GM21360 (cell line): ENCODE results near the gene NECTIN4.

ENCODE experiments used
- ATAC-seq: cut with Tn5 transposase; IDR thresholded peaks from one replicate; pipeline ENCODE4 v1.9.1; 2021; ENCODE audit warnings: mild to moderate bottlenecking, moderate library complexity; ENCODE audit not compliant: unreplicated experiment

Gene NECTIN4

DNA sequence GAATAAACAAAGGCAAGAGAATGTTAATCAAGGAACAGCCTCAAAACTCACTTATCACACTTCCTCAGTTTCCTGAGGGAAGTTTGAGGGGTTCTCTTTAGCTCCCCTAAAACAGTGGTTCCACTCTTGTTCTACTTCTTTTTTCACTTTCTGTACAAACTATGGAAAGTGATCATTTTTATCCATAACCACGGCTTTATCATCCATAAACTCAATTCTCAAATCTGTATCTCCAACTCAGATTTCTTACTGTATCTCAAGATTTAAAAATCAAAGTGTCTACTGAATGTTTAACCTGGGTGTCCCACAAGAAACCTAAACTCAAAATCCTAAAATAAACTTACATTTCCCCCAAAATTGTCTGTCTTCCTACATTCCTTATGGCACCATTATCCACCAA, 24.6 kb upstream of the NECTIN4 start:
- no peak for ATAC-seq

DNA sequence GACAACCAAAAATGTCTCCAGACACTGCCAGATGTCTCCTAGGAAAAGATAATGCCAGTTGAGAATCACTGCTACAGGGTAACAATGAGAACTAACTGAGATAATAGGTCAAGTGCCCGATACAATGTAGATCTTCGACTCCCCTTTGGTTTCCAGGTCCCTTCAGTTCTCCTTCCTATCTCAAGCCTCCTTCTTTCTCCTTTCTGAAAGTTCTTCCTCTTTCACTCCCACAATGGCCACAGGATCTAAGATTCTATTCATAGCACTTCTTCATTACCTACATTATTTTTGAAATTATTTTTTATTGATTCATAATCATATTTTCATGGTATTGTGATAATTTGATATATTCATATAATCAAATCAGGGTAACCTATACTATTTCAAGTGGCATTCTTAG, 22.2 kb upstream of the NECTIN4 start:
- no peak for ATAC-seq

DNA sequence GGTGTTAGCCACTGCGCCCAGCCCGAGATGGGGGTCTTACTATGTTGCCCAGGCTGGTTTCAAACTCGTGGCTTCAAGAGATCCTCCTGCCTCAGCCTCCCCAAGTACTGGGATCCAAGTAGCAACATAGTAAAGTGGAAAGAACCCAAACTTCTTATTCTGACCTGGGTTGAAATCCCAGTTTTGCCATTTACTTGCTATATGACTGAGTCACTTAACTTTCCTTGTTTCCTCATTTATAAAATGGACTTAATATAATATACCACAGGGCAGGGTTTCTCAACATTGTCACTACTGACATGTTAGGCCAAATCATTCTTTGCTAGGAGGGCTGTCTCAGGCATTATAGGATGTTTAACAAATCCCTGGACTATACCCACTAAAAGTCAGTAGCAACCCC, 21.8 kb upstream of the NECTIN4 start:
- ATAC-seq = no peak

DNA sequence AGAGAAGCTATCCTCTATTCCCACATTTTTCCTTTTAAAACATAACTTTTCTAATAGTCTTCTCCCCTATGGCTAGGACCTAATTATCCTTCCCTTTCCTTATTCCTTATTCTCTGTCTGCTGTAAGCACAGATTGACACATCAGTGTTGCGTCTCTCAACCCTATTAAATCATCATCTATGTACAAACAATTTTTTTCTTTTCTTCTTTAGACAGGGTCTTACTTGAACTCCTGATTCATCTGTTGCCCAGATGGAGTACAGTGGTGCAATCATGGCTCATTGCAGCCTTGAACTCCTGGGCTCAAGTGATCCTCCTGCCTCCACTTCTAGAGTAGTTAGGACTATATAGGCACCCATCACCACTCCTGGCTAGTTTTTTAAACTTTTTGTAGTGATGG, 17.1 kb upstream of the NECTIN4 start:
- ATAC-seq = no peak

DNA sequence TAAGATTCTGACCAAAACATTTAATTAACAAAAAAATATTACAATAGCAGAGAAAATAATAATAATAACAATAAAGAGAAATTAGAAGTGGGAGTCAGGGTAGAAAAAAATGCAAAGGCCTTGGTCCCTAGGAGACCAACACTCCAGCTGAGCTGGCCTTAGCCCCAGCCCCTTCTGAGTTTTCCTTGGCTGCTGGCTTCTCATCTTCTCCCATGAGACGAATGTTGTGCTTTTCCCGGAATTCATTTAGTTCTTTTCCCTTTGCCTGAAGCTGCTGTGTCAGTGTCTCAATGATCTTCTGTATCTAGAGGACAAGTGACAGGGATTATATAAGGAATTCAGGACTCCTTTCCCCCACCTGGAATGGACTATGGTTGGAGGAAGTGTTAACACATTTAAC, 11.2 kb upstream of the NECTIN4 start:
- ATAC-seq = no peak

DNA sequence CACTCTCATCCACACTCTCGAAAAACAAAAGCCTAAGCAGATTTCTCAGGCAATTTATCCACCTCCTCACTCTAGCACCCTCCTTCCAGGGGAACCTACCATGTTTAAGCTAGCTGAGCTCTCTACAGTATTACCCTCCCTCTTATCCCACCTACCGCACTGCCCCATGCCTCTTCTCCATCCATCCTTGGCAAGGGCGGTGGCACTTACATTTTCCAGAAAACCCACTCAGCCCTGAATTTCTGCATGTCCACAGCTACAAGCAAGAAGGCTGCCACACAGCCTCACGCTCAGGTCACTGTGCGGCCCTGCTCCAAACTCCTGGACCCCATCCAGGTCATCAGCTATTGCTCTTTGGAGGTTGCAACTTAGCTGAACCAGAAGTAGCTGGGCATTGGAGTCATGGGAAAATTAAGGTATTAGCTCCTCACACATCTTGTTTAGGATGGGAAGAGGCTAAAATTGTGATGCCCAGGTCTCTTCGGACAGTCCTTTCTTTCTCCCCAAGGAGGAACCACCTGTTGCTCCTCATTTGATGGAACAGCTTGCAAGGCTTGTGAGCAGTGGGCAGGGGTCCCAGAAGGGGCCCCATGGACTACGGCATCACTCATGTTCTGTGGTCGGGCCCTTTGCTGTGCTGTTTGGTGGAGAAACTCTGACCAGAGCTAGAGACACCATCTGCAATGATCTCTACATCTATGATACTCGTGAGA, 9.9 kb upstream of the NECTIN4 start:
- no peak for ATAC-seq

DNA sequence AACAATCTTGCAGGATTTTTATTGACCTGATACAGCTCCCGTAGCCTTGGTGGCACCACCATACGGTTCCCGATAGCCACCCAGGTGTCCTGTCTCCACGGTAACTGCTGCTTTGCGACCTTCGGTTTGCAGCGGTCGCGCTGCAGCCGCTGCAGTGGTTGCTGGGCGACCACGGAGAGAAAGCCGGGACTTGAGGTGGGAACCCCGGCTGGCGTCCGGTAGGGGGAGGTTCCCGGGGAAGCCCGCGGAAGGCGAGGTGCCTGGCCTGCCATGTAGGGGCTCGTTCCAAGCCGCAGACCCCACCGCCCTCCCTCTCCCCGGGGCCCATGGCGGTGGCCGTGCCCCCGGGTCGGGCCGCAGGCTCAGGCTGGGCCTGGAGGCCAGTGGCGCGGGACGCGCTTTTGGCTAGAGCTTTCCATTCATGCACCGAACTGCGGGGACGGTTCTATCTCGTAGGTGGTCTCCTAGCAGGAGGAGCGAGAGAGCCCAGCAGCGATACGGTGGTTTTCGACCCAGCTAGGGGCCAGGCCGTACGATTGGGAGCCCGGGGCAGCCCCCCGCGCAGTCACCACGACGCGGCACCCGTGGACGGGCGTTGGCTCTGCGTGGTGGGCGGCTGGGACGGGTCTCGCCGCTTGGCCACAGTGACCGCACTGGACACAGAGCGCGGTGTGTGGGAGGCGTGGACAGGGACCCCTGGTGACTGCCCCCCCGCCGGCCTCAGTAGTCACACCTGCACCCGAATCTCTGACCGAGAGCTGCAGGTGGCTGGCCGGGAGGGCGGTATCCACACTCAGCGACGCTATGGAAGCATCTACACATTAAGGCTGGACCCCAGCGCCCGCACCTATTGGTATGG, 9.1 kb upstream of the NECTIN4 start, which contains the start of gene KLHDC9:
Gene KLHDC9 (plus strand): TSS at position 152 of the 859 bp plus-strand sequence. CDS start 175 bp downstream, at position 327.
- peak; percentile 67 for ATAC-seq

DNA sequence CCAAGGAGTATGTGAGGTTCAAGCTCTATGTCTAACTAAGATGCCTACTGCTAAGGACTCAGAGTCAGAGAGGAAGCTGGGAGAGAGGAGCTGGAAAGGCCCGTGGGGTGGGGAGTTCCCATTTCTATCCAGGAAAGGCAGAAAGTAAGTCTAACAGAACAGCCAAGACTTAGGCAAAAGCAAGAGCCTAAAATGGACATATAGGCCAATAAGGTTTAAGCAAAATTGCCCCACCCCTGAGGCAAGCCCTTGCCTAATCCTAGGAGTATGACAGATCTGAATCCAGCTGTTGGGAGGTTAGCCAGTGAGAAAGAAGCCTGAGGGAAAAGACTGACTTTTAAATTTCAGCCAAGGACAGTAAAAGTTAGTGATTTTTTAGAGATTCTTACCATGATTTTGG, 7.2 kb upstream of the NECTIN4 start:
- ATAC-seq = no peak

DNA sequence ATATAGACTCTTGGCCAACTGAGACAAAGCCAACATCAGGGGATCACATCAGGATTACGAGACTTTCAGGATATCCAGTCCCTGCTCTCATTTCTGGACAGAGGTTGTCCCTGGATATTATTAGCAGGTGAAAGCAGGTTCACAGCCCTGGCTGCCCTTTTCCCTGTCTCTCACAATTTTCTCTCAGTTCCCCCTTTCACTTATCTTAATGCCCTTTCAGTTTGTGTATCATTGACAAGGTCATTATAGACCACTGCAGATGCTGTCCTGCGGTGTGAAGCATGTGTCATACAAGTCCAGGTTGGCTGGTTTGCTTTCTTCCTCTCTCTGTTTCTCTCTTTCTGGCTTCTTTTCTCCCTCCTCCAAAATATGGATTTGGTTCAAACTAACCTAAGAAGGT, 6.7 kb upstream of the NECTIN4 start:
- no peak for ATAC-seq

DNA sequence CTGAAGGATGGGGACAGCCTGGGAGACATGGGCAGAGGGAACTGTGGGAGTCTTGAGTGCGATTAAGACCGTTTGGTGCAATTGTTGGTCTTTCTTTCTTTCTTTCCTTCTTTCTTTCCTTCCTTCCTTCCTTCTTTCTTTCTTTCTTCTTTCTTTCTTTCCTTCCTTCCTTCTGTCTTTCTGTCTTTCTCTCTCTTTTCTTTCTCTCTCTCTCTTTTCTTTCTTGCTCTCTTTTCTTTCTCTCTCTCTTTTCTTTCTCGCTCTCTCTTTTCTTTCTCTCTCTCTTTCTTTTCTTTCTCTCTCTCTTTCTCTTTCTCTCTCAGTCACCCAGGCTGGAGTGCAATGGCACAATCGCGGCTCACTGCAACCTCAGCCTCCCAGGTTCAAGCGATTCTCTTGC, 5.9 kb upstream of the NECTIN4 start:
- ATAC-seq = no peak

DNA sequence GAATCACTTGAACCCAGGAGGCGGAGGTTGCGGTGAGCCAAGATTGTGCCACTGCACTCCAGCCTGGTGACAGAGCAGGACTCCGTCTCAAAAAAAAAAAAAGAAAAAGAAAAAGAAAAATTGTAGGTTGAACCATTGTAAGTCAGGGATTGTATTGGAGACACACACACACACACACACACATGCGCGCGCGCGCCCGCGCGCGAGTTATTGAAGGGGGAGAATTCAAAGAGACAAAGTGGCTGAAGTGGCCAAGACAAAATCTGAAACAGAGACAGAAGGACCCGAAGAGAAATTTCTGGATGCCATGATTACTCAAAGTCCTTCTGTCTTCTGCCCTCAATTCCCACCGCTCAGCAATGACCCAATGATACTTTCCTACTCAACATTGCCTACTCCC, 5.1 kb upstream of the NECTIN4 start:
- ATAC-seq = no peak

DNA sequence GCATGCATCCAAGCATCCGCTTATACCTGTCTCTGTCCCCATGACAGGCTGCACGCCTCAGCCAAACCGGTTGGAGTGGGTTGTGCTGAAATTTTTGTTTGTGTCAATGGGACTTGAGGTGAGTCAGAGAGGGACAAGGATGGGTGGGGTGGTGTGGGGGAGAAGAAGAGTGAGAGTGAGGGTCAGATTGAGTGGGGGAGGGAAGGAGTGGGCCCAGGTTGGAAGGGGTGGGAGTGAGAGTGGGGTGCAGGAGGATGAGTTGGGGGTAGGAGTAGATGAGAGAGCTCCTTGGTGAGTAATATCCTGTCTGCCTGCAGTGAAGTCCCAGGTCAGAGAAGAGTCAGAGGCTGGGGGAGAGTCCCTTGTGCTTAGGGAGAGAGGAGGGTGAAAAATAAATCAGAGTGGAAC, 3.3 kb upstream of the NECTIN4 start:
- no peak for ATAC-seq

DNA sequence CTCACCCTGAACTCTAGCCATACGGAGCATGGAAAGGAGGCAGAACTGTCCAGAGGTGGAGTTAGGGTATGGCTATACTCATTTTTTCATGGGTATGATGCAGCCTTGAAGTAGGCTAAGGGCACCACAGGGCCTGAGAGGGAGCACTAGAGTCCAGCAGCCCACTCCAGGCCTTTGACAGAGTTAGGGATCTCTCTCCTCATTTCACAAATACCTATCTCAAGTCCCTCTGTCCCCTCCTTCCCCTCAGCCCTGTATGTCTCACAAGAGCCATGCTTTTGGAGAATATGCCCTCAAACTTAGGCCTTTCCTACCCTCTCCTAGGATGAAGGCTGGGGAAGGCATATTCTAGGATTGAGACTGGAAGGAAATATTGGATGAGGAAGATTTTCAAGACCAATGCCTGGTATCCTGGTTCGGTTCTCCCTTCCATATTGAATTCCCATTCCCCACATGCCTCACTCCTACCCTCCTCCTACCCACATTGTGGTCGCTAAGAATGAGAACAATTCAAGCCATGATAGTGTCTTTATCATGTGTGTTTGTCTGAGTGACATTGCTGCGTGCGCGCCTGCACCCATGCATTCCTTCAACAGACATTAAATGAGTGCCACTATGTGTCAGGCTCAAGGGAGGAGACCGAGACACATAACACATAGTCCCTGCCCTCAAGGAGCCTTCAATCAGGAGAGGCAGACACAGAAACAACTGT, 2.6 kb upstream of the NECTIN4 start:
- no peak for ATAC-seq

DNA sequence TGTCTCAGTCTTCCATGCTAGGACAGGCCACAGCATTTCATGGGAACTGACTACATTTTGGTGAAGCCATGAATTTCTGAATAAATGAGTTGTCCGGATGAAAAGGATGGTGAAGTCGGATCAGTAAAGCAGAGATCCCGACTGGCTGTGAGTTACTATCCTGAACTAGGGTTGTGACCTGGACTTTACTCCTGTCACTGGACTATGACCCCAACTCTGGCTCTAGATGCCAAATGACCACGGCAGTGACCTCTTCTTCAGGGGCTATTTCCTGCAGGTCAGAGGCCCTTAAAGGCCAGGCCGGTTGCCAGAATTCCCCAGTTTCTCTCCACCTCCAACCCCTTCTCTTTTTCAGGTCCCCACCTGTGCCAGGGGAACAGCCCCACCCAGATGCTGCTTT, 1.7 kb upstream of the NECTIN4 start:
- ATAC-seq = no peak

DNA sequence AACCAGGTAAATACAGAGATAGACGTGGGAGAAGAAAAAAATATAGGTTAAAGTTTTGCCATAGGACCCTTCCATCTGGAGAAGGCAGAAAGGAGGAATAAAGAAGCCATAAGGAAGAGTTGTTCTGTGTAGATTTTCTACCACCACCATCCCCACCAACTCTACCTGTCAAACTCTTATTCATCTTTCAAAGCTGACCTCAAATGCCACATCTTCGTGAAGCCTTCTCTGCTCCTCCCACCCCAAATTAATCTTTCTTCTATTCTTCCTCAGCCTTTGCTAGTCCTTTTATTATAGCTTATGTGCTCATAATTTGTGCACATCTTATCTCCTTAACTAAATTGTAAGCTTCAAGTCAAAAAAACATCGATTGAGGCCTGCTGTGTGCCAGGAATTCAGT, 1.3 kb upstream of the NECTIN4 start:
- no peak for ATAC-seq

DNA sequence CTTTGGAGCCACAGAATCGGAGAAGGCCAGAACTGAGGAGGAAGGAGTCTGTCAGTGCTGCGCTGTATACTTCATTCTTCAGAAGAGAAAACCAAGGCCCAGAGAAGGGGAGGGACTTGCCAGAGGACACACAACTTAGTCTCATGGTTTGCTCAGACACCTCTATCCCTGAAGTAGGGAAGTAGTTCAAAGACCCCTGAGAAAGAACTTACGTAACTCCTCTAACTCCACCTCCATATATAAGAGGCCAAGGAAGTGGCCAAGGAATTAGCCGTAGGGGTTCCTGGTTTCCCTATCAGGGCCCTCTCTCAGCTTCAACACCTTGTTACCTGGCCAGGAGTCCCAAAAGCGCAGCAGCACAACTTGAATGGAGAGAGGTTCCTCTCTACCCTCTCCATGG, 580 bp upstream of the NECTIN4 start:
- ATAC-seq = no peak

DNA sequence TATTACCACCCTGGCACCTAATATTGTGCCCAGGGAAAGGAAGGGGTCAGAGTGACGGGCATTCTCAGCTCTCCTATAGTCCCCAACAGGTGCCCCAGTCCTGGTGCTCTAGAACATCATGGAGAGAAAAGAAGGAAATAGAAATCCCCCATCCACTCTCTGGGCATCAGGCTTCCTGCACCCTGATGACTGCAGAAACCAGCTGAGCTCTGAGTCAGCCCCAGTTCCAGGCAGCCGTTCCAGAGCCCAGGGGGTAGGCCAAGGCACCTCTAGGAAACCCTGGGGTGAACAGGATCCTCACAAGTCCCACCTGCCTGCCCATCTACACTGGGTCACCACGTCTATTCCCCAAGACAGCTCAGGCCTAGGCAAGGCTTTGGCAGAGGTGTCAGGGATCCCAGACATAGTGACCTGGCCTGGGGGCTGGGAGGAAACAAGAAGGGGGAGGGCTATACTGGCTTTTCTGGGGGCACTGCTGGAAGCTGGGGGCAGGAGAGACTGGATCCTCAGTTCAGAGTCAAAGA, 709 bp downstream of the NECTIN4 start:
- ATAC-seq = no peak

DNA sequence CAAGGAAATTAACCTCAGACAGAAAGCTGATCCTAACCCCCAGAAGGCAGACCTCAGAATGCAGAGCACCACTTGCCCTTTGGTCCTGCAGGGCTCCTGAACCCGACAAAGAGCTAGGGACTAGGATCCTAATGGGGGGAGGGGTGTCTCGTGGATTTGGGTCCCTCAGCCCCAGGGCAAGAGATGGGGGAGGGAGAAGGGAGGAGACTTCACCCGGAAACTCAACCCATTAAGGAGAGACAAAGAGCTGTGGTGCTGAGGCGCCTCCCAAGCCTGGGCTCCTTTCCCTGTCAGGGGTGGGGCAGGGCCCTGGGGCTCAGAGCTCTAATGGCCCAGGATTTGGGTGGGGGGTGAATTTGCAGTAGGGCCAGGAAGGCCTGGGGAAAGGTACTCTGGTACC, 2.9 kb downstream of the NECTIN4 start:
- ATAC-seq = no peak

DNA sequence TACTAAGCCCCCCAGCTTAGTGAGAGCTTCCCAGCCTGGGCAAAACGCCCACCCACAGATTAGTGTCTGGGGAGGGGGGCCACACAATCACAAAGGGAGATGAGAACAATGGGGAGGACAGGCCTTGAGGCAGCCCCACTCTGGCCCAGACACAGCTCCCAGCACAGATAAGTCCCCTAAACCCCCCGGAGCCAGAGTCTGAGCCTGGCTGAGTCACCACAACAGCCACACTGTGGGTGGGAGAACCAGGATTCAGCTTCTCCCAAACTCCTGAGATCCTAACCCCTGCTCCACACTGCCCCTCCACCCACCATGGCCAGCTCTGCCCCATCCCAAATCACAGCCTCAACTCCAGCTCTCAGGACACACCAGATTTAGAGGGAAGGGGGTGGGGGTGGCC, 4.2 kb downstream of the NECTIN4 start:
- ATAC-seq = no peak

DNA sequence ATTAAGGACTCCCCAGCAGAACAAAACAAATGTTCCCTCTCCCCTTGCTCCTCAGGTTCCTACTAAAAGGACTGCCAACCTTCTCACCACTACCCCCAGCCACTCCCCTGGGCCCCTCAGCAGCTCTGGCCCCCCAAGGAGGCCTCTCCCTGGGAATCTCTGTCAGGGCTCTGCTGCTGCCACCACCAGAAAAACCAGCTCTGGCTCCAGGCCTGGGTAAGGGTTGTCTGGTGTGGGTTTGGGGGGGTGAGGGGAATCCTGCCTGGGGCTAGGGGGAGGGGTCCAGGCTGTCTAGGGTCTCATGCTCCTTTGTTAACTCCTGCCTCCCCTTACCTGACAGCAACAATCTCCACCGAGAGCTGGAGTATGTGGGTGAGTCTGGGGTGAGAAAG, 4.8 kb downstream of the NECTIN4 start:
- no peak for ATAC-seq

DNA sequence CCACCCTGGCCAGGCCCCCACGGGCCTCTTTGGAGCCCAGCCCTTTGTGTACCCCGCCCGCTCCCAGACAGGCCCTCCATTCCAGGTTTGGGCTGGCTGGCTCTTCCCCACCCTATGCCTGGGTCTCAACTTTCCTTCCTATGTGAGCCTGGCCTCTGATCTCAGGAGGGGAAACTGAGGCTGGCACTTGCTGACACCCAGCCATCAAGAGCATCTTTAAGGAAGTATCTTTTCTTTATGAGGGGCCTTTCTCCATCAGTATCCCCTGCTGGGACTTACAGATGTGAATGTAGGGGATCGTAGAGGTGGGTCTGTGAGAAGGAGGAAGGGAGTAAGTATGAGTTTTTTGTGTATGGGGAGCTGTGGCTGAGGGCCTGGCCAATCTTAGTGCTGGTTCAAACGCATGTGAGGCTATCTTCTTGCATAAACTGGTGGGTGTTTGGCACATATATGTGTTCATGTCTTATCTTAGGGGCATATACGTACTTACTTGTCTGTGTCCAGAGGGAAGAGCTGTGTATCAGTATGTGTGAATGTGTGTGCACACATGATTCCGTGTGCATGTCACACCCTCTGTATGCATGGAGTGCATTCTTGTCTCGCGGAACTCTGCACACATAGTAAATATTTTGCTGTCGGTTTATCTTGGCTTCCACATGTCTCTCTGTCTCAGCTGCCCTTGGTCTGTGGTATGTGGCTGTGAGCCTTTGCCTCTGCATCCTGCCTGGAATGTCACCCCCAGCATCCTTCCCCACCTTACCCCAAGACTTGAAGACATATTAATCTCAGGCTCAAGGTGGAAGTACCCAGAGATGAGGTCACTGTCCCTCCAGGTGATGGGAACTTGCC, 5.4 kb downstream of the NECTIN4 start:
- ATAC-seq = no peak
